GM19193 (cell line): ENCODE measurements around the gene ICAM4.

Experiments
- POLR2A ChIP-seq: IDR thresholded peaks from 4 replicates; pipeline ENCODE4 v1.6.1; 2011; ENCODE audit not compliant: insufficient read depth, insufficient read length; ENCODE audit errors: extremely low read depth

The ICAM4 gene

DNA sequence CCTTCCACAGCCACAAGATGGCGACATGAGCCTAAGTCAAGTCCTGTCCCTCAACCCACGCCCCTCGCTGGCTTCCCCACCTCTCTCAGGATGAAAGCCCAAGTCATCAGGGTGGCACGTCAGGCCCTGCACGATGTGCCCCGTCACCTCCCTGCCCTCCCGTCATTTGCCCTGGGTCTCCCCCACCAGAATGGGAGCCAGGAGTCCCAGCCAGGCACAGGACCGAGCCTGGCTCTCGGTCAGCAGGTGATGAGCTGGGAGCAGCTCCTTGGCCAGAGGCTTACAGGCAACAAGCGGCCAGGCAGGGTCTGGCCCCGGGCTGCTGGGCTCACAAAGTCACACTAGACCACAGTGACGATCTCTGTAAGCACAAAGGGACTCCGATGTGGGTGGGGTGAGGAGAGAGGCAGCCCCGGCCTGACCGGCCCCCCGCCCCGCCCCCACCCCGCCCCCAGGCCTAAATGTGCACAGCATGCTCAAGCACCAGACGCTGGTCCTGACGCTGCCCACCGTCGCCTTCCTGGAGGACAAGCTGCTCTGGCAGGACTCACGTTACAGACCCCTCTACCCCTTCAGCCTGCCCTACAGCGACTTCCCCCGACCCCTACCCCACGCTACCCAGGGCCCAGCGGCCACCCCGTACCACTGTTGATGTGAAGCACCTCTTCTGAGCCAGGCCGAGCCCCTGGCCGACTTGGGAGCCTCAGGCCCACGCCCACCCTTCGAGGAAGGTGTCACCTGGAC lies 27.4 kb upstream of the ICAM4 start:
- no peak for TF ChIP-seq POLR2A

DNA sequence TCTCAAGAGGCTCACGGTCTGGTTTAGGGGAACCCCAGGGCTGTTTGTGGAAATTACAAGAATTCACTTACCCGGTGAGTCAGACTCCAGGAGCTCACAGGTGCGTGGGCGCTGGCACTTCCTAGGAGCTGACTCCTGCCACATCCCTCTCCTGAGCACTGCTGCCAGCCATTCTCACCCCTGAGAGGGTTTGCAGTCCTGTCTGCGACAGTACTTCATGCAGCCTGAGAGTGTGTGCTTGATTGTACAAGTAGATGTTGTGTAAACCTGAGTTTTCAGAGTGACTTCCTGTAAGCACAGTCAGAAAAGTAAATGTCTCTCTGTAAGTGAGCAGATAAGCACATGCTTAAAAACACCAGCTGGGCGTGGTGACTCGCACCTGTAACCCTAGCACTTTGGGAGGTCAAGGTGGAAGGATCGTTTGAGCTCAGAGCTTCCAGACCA lies 26.6 kb upstream of the ICAM4 start:
- no peak for TF ChIP-seq POLR2A

DNA sequence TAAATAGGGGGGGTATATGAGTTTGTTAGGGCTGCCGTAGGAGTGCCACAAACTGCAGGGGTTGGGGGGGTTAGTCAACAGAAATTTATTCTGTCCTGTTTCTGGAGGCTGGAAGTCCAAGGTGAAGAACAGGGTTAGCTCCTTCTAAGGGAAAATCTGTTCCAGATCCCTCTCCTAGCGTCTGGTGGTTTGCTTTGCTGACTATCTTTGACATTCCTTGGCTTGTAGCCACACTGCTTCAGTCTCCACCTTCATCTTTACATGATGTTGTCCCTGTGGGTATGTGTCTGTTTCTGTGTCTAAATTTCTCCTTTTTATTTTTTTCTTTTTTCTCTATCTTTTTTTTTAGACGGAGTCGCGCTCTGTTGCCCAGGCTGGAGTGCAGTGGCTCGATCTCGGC lies 24.0 kb upstream of the ICAM4 start:
- TF ChIP-seq POLR2A: no peak

- no peak for TF ChIP-seq POLR2A
Measured at GRCh38 chr19:10266706-10267105, 20.0 kb upstream of the ICAM4 start.

- no peak for TF ChIP-seq POLR2A
Measured at GRCh38 chr19:10268071-10268470, 18.7 kb upstream of the ICAM4 start.

DNA sequence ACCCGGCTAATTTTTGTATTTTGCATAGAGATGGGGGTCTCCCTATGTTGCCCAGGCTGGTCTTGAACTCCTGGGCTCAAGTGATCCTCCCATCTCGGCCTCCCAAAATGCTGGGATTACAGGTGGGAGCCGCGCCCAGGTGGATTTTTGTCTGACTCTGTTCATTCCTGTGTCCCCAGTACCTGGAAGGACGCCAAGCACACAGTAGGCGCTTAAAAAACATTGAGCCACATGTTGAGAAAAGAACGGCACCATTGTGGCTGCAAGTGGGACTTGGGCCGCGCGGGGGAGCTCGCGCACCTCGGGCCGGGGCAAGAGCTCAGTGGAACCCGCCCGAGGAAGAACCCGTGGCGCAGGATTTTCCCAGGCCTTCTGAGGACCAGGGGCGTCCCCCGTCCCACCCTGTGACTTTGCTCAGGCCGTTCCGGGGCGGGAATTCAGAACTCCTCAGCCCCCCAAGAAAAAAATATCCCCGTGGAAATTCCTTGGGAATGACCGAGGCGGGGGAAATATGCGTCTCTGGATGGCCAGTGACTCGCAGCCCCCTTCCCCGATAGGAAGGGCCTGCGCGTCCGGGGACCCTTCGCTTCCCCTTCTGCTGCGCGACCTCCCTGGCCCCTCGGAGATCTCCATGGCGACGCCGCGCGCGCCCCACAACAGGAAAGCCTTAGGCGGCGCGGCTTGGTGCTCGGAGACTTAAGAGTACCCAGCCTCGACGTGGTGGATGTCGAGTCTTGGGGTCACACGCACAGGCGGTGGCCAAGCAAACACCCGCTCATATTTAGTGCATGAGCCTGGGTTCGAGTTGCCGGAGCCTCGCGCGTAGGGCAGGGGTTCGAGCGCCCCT lies 17.2 kb upstream of the ICAM4 start:
- TF ChIP-seq POLR2A: no peak

DNA sequence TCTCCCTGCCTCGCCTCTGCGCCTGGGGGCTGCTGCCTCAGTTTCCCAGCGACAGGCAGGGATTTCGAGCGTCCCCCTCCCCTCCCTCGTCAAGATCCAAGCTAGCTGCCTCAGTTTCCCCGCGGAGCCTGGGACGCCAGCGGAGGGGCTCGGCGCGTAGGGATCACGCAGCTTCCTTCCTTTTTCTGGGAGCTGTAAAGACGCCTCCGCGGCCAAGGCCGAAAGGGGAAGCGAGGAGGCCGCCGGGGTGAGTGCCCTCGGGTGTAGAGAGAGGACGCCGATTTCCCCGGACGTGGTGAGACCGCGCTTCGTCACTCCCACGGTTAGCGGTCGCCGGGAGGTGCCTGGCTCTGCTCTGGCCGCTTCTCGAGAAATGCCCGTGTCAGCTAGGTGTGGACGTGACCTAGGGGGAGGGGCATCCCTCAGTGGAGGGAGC lies 16.6 kb upstream of the ICAM4 start:
- TF ChIP-seq POLR2A: no peak

DNA sequence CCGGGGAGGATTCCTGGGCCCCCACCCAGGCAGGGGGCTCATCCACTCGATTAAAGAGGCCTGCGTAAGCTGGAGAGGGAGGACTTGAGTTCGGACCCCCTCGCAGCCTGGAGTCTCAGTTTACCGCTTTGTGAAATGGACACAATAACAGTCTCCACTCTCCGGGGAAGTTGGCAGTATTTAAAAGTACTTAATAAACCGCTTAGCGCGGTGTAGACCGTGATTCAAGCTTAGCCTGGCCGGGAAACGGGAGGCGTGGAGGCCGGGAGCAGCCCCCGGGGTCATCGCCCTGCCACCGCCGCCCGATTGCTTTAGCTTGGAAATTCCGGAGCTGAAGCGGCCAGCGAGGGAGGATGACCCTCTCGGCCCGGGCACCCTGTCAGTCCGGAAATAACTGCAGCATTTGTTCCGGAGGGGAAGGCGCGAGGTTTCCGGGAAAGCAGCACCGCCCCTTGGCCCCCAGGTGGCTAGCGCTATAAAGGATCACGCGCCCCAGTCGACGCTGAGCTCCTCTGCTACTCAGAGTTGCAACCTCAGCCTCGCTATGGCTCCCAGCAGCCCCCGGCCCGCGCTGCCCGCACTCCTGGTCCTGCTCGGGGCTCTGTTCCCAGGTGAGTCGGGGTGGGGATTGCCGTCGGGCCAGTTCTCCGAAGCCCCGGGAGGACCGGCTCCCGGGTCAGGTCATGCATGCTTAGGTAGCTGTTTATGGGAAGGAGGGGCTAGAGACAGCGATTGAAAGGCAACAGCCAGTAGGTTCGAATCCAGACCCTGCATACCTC lies 15.9 kb upstream of the ICAM4 start, which contains the start of gene ICAM1:
ICAM1 (plus strand) TSS at position 505 of the 779 bp plus-strand sequence; CDS start at position 545, 40 bp downstream.
- peak; percentile 99 for TF ChIP-seq POLR2A

- no peak for TF ChIP-seq POLR2A
Measured at GRCh38 chr19:10271543-10272086, 15.1 kb upstream of the ICAM4 start.

GRCh38 chr19:10274589-10274988 lies 12.2 kb upstream of the ICAM4 start:
- TF ChIP-seq POLR2A: no peak

- no peak for TF ChIP-seq POLR2A
Measured at GRCh38 chr19:10277795-10278589, 8.8 kb upstream of the ICAM4 start.

GRCh38 chr19:10278935-10279334 lies 7.8 kb upstream of the ICAM4 start:
- TF ChIP-seq POLR2A: no peak

DNA sequence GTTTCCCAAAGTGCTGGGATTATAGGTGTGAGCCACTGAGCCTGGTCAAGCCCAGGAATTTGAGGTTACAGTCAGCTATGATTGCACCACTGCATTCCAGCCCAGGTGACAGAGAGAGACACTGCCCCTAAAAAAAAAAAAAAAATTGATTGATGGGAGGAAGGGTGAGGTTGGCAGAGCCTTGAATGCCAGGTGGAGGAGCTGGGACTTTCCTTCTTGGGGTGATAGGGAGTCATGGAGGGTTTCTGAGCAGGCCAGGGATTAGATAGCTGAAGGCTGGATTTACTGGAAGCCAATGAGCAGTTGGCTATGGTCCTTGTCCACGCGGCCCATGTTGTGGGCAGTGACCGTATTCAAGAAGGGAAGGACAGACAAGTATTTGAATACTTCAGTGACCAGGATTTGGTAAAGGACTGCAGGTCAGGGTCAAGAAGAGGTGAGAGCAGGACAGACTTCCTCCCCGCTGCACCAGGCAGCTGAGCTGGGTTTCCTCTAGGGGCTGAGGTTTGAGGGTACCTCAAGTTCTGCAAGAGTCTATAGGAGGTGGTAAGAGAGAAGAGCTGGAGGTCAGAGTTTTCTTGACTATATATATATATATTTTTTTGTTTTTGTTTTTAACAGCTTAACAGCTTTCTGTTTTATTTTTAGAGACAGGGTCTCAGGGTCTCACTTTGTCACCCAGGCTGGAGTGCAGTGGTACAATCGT lies 6.9 kb upstream of the ICAM4 start:
- no peak for TF ChIP-seq POLR2A
